Fibroblast of skin of scalp (primary cell): ENCODE results near the gene IL1R1.

ENCODE experiments used
- DNase-seq: peaks from one replicate; pipeline ENCODE4 v3.0.0-alpha.2; 2013

IL1R1 gene

GRCh38 chr2:102172745-102173144 lies 30.2 kb downstream of the IL1R1 start:
- no peak for DNase-seq

GRCh38 chr2:102176172-102176571 lies 33.6 kb downstream of the IL1R1 start:
- no peak for DNase-seq

GRCh38 chr2:102177814-102178478 lies 35.4 kb downstream of the IL1R1 start:
- DNase-seq: no peak

- no peak for DNase-seq
Observed at GRCh38 chr2:102179061-102179460, 36.5 kb downstream of the IL1R1 start.

- no peak for DNase-seq
Observed at GRCh38 chr2:102179788-102180686, 37.5 kb downstream of the IL1R1 start.

- DNase-seq: no peak
Observed at GRCh38 chr2:102180687-102180999, 38.1 kb downstream of the IL1R1 start.

- DNase-seq: no peak
Observed at GRCh38 chr2:102181376-102181775, 38.8 kb downstream of the IL1R1 start.

GRCh38 chr2:102181919-102182635 lies 39.5 kb downstream of the IL1R1 start:
- DNase-seq: no peak

- DNase-seq: no peak
Observed at GRCh38 chr2:102184018-102184417, 41.5 kb downstream of the IL1R1 start.

- DNase-seq: peak; percentile 29
Observed at GRCh38 chr2:102184568-102184967, 42.0 kb downstream of the IL1R1 start.

GRCh38 chr2:102185347-102185746 lies 42.8 kb downstream of the IL1R1 start:
- DNase-seq: no peak

GRCh38 chr2:102186791-102187495 lies 44.4 kb downstream of the IL1R1 start, which contains the start of gene IL1RL2:
IL1RL2 (plus strand) TSS chr2:102187023; CDS start chr2:102187868, 845 bp downstream.
- no peak for DNase-seq

GRCh38 chr2:102187496-102188150 lies 45.1 kb downstream of the IL1R1 start:
- peak; percentile 57 for DNase-seq

- DNase-seq: no peak
Observed at GRCh38 chr2:102190430-102191107, 48.0 kb downstream of the IL1R1 start.

GRCh38 chr2:102191501-102191900 lies 49.0 kb downstream of the IL1R1 start:
- DNase-seq: no peak

- no peak for DNase-seq
Observed at GRCh38 chr2:102193074-102193473, 50.5 kb downstream of the IL1R1 start.

- DNase-seq: no peak
Observed at GRCh38 chr2:102194609-102195268, 52.2 kb downstream of the IL1R1 start.

GRCh38 chr2:102197389-102198137 lies 55.0 kb downstream of the IL1R1 start:
- DNase-seq: no peak

GRCh38 chr2:102200539-102200938 lies 58.0 kb downstream of the IL1R1 start:
- no peak for DNase-seq

GRCh38 chr2:102204638-102205037 lies 62.1 kb downstream of the IL1R1 start:
- no peak for DNase-seq
